Endothelial cell (in vitro differentiated cells): ENCODE measurements around the gene OGFR. TPM values are rescaled to one million over a fixed set of nuclear protein-coding genes. Genes with fewer than 3 reads are reported as not detected.

ENCODE experiments used
- DNase-seq: peaks from one replicate; pipeline ENCODE4 v3.0.0; 2021; ENCODE audit warnings: low spot score
- H3K27ac Mint-ChIP-seq: one replicate; pipeline ENCODE4 v1.8.0; 2021; ENCODE audit warnings: mixed read lengths, inconsistent platforms; ENCODE audit not compliant: unreplicated experiment
- H3K27me3 Mint-ChIP-seq: one replicate; pipeline ENCODE4 v1.8.0; 2021; ENCODE audit warnings: mild to moderate bottlenecking, moderate library complexity, mixed read lengths, inconsistent platforms; ENCODE audit not compliant: unreplicated experiment
- H3K36me3 Mint-ChIP-seq: one replicate; pipeline ENCODE4 v1.8.0; 2021; ENCODE audit warnings: mild to moderate bottlenecking, low read depth, mixed read lengths, inconsistent platforms; ENCODE audit not compliant: unreplicated experiment
- H3K4me1 Mint-ChIP-seq: one replicate; pipeline ENCODE4 v1.8.0; 2021; ENCODE audit warnings: mild to moderate bottlenecking, mixed read lengths, inconsistent platforms; ENCODE audit not compliant: unreplicated experiment
- H3K4me3 Mint-ChIP-seq: one replicate; pipeline ENCODE4 v1.8.0; 2021; ENCODE audit warnings: mild to moderate bottlenecking, mixed read lengths, inconsistent platforms; ENCODE audit not compliant: unreplicated experiment
- H3K9me3 Mint-ChIP-seq: one replicate; pipeline ENCODE4 v1.8.0; 2021; ENCODE audit warnings: mixed read lengths, inconsistent platforms; ENCODE audit not compliant: unreplicated experiment
- CTCF ChIP-seq: fragments of 200-600 bp; sonication (generic); IDR thresholded peaks from one replicate; pipeline ENCODE4 v1.5.0; 2021; ENCODE audit warnings: antibody characterized with exemption; ENCODE audit not compliant: unreplicated experiment
- total RNA-seq: library from RNA; stranded (reverse); fragmentation: NEBNext Ultra II Directional; extraction: Animal tissue kit (Norgen Biotek cat#: 25700); gene quantifications from one replicate; pipeline ENCODE4 v1.2.1, GENCODE V29; 2021; ENCODE audit not compliant: unreplicated experiment

Gene OGFR
- total RNA-seq, 1 donor from 2014 or later: 27.6 TPM

GRCh38 chr20:62840244-62841197, 35.9 kb downstream of the OGFR start:
- Mint-ChIP-seq H3K9me3 (no peaks in the 10 kb centered on the region), H3K36me3 (peaks cover 6% of the 10 kb centered on the region), H3K27me3 (peaks cover 2% of the 10 kb centered on the region), H3K4me1 (no peaks in the 10 kb centered on the region), H3K4me3 (no peak overlapping the region), H3K27ac (no peak overlapping the region)
- no peak for DNase-seq
- TF ChIP-seq CTCF: no peak

GRCh38 chr20:62841705-62842212, 37.1 kb downstream of the OGFR start:
- Mint-ChIP-seq H3K36me3 (peaks cover 11% of the 10 kb centered on the region), H3K4me1 (no peaks in the 10 kb centered on the region), H3K27me3 (no peaks in the 10 kb centered on the region), H3K27ac (no peak overlapping the region), H3K9me3 (no peaks in the 10 kb centered on the region), H3K4me3 (no peak overlapping the region)
- DNase-seq: no peak
- TF ChIP-seq CTCF: no peak

GRCh38 chr20:62843656-62844055, 39.0 kb downstream of the OGFR start:
- no peaks in the 10 kb centered on the region for H3K27me3 Mint-ChIP-seq
- no peak for DNase-seq

GRCh38 chr20:62844182-62844581, 39.5 kb downstream of the OGFR start:
- Mint-ChIP-seq H3K4me1 (no peaks in the 10 kb centered on the region), H3K27me3 (no peaks in the 10 kb centered on the region), H3K9me3 (no peaks in the 10 kb centered on the region), H3K36me3 (peaks cover 11% of the 10 kb centered on the region), H3K27ac (no peak overlapping the region), H3K4me3 (no peak overlapping the region)
- DNase-seq: no peak
- TF ChIP-seq CTCF: no peak

More at GRCh38 chr20:62843656-62844055, 39.0 kb downstream of the OGFR start:
- Mint-ChIP-seq H3K36me3 (peaks cover 11% of the 10 kb centered on the region), H3K9me3 (no peaks in the 10 kb centered on the region), H3K27ac (no peak overlapping the region), H3K4me3 (no peak overlapping the region), H3K4me1 (no peaks in the 10 kb centered on the region)
- no peak for TF ChIP-seq CTCF
